SH-SY5Y (cell line): ENCODE measurements around the gene CELSR1.

Source experiments
- GATA2 ChIP-seq: IDR thresholded peaks from 2 replicates; pipeline ENCODE4 v1.6.1; 2011; ENCODE audit warnings: mild to moderate bottlenecking, low read depth, low read length
- GATA3 ChIP-seq: IDR thresholded peaks from 2 replicates; pipeline ENCODE4 v1.6.1; 2011; ENCODE audit warnings: low read depth, mild to moderate bottlenecking, low read length, moderate library complexity

DNA sequence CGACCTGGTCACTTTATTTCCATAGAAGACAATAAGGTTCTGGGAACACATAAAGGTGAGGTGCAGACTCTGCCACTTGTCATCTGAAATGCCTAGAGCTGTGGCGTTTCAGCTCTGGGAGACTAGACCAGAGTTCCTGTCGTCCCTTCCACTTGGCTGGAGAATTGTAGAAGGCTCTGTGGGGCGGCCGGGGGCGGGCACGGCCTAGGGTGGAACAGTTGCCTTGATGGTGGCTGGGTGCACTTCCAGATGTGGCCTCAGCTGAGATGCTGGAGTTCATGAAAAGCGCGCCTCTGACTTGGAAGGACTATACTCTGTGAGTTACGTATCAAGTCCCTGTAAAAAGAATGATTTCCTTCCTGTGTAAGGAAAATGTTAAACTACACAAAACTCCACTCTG, 185.1 kb downstream of the CELSR1 start:
- TF ChIP-seq GATA2 (no peak), GATA3 (no peak)
